T-cell (primary cell): ENCODE results near the gene RAB14. TPM values are rescaled to one million over a fixed set of nuclear protein-coding genes. Genes with fewer than 3 reads are reported as not detected.

ENCODE experiments used
- ATAC-seq, 4 experiments: fragments of 200-7000 bp in 3 of 4; fragments of 150-1000 bp in 1 of 4; cut with Tn5 transposase; replicated peaks in 1 of 4; 1 replicate in 3 of 4; 2 replicates in 1 of 4; pipeline ENCODE4 v1.10.0; 2021; ENCODE audit warnings: moderate library complexity in 3 of 4, mild to moderate bottlenecking in 2 of 4, moderate number of reproducible peaks in 1 of 4
- CTCF ChIA-PET, 2 donors: fragments of 300-600 bp; sonication (Branson Sonifier 250); formaldehyde crosslinking; loops; one replicate each; lab custom pipeline; 2022; ENCODE audit warnings: antibody characterized with exemption in 2 of 2; lab: Charles Lee
- POLR2A ChIA-PET, 2 donors: fragments of 300-600 bp; sonication (Branson Sonifier 250); formaldehyde crosslinking; loops; one replicate each; lab custom pipeline; 2022; ENCODE audit warnings: antibody characterized with exemption in 2 of 2; lab: Charles Lee
- DNase-seq, 35 experiments: peaks; one replicate each; pipeline versions ENCODE4 v3.0.0 to v3.0.0-alpha.2; 2013 to 2023
- H3K27ac ChIP-seq: one replicate; pipeline ENCODE4 v1.5.1; 2013; ENCODE audit warnings: low read length
- H3K27me3 ChIP-seq, 2 experiments: replicated peaks in 1 of 2; 1 replicate in 1 of 2; 2 replicates in 1 of 2; pipeline versions ENCODE4 v1.6.1 to v1.7.0; 2013; ENCODE audit warnings: low read length in 1 of 2, mixed read lengths in 1 of 2; ENCODE audit not compliant: control insufficient read depth in 2 of 2, insufficient read depth in 2 of 2; ENCODE audit errors: extremely low read depth in 1 of 2
- H3K36me3 ChIP-seq, 2 donors: 1 replicate in 1 of 2; 2 replicates in 1 of 2; pipeline versions ENCODE4 v1.6.1 to v1.7.0; 2013; ENCODE audit warnings: low read length in 1 of 2; ENCODE audit not compliant: control insufficient read depth in 2 of 2, insufficient read depth in 1 of 2; ENCODE audit errors: extremely low read depth in 1 of 2
- H3K4me1 ChIP-seq, 2 experiments: 1 replicate in 1 of 2; 2 replicates in 1 of 2; pipeline versions ENCODE4 v1.6.1 to v1.7.0; 2013; ENCODE audit warnings: low read length in 2 of 2, mixed read lengths in 1 of 2; ENCODE audit not compliant: insufficient read depth in 2 of 2, control insufficient read depth in 1 of 2; ENCODE audit errors: extremely low read depth in 1 of 2
- H3K4me3 ChIP-seq, 2 donors: 1 replicate in 1 of 2; 2 replicates in 1 of 2; pipeline versions ENCODE4 v1.5.1 to v1.7.0; 2013; ENCODE audit warnings: mild to moderate bottlenecking in 2 of 2, low read length in 1 of 2, moderate library complexity in 1 of 2; ENCODE audit not compliant: control insufficient read depth in 1 of 2; ENCODE audit errors: extremely low read depth in 1 of 2
- H3K9me3 ChIP-seq: 2 replicates; pipeline ENCODE4 v1.7.0; 2013
- H3K27ac Mint-ChIP-seq, 2 donors: one replicate each; pipeline ENCODE4 v1.8.0; 2020 to 2021; ENCODE audit warnings: mild to moderate bottlenecking in 2 of 2, mixed read lengths in 2 of 2
- H3K27me3 Mint-ChIP-seq, 2 donors: one replicate each; pipeline ENCODE4 v1.8.0; 2021 to 2022; ENCODE audit warnings: mixed read lengths in 2 of 2
- H3K36me3 Mint-ChIP-seq: one replicate; pipeline ENCODE4 v1.8.0; 2021; ENCODE audit warnings: mixed read lengths
- H3K4me1 Mint-ChIP-seq, 3 donors: one replicate each; pipeline ENCODE4 v1.8.0; 2020 to 2022; ENCODE audit warnings: mixed read lengths in 3 of 3, mild to moderate bottlenecking in 1 of 3
- H3K4me3 Mint-ChIP-seq, 3 donors: one replicate each; pipeline ENCODE4 v1.8.0; 2020 to 2022; ENCODE audit warnings: mild to moderate bottlenecking in 3 of 3, mixed read lengths in 3 of 3, moderate library complexity in 3 of 3
- H3K9me3 Mint-ChIP-seq, 3 donors: one replicate each; pipeline ENCODE4 v1.8.0; 2020 to 2022; ENCODE audit warnings: mixed read lengths in 3 of 3
- WGBS: methylation state at CpG from one replicate; pipeline ENCODE4 v1.1.5; 2013; ENCODE audit warnings: missing lambda C conversion rate; ENCODE audit not compliant: insufficient coverage; 5-methylcytosine and 5-hydroxymethylcytosine counted together
- total RNA-seq, 35 experiments: library from RNA in 6 of 35; stranded (reverse) in 6 of 35; fragments of 120-200 nt in 1 of 35; gene quantifications; one replicate each; pipeline versions ENCODE4 v1.2.1 to v1.2.4 and lab custom pipeline; 2013 to 2026

RAB14 gene
- total RNA-seq, 5 donors from 2014 or later (not counting 1 experiment from before 2014, with no cell fraction given): 42.4 to 56.6 (median 50.5) TPM

DNA sequence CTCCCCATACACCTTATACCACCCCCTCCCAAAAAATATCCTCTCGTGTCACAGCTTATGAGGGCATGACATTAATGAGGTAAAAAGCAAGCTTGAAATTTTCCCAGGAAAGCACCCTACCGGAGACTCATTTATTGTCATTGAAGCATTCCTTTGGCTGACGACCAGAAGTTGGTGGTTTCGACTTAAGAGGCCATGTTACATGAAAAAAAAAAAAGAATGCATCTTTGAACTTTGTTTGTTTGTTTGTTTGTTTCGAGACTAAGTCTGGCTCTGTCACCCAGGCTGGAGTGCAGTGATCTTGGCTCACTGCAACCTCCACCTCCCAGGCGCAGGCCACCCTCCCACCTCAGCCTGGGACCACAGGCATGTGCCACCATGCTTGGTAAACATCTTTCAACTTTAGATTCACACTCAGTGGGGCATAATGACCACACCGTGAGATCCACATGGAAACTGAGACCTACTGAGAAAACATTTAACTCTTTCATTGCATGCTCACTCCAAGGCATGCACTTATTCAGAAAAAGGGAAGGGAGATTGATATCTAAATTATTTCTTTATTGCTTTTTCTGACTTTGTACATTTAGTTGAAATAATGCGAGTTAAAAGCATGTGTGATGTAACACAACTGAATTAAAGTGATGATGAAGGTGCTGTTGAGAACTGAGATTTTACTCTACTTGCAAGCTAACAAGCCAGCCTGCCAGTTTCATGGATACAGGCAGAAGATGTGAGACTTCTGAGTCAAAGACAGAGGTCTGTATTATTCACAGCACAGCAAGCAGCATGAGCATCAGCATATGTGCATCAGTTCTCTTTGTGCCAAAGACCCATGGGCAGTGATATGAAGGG is 5.1 kb upstream of the RAB14 start:
- no peaks in the 10 kb centered on the region for H3K9me3 ChIP-seq
- 100% methylated on average over 4 of the region's 8 CpGs for WGBS
- peaks cover 10 to 11% of the 10 kb centered on the region in 2 experiments for H3K4me1 ChIP-seq
- Mint-ChIP-seq H3K9me3 (no peaks in the 10 kb centered on the region), H3K36me3 (no peaks in the 10 kb centered on the region), H3K4me3 (no peak overlapping the region), H3K4me1 (peaks cover 19 to 36% (median 25%) of the 10 kb centered on the region in 3 donors), H3K27me3 (no peaks in the 10 kb centered on the region), H3K27ac (no peak overlapping the region)
- peaks cover 0 to 2% of the 10 kb centered on the region in 2 donors for H3K36me3 ChIP-seq
- no peaks in the 10 kb centered on the region for H3K27me3 ChIP-seq
- ChIA-PET POLR2A (no interaction called here), CTCF (no interaction called here)
- no peak for DNase-seq
- no peak overlapping the region for H3K27ac ChIP-seq
- H3K4me3 ChIP-seq: no peak overlapping the region
- ATAC-seq: no peak

DNA sequence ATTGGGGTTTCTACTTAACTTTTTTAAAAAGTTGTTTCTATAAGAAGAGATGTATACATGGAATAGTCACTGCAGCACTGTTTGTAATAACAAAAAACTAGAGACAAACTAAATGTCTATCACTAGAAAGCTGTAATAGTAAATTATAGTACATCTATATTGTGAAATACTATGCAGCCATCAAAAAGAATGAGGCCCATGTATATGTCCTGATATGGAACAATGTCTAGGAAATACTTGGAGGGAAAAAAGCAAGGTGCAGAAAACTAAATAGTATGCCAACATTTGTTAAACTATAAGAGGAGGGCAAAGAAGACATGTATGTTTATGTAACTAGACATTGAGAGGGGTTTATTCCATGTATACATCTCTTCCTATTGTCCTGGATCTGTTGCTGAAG is 2.9 kb upstream of the RAB14 start:
- POLR2A ChIA-PET: no interaction called here

DNA sequence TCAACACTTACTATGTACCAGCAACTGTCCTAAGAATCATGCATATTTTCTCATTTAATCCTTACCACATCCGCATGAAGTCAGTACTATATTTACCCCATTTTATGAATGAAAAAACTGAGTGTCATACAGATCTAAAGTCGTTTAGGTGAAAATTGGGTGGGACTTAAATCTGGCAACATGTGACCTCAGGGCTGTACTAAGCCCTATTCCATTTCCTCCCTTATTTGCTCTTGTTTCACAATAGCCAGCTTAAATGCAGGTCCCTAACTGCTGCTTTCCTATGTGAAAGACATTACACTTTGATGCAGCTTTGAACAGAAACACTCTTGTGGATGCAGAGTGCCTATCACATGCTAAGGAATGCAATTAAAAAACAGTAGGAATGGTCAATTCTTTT is 2.5 kb upstream of the RAB14 start:
- no peak overlapping the region for H3K27ac Mint-ChIP-seq
- peaks cover 35 to 49% (median 40%) of the 10 kb centered on the region in 3 donors for H3K4me1 Mint-ChIP-seq
- no peak for ATAC-seq
- no peaks in the 10 kb centered on the region for H3K9me3 ChIP-seq
- H3K4me1 ChIP-seq: peaks cover 11 to 23% of the 10 kb centered on the region in 2 experiments
- no peaks in the 10 kb centered on the region for H3K36me3 Mint-ChIP-seq
- ChIA-PET POLR2A (no interaction called here), CTCF (no interaction called here)
- no peak overlapping the region for H3K4me3 ChIP-seq
- no peak overlapping the region for H3K27ac ChIP-seq
- H3K27me3 ChIP-seq: no peaks in the 10 kb centered on the region
- H3K36me3 ChIP-seq: no peaks in the 10 kb centered on the region
- no CpG with 5 or more reads among the region's 2 CpGs for WGBS
- H3K9me3 Mint-ChIP-seq: no peaks in the 10 kb centered on the region
- H3K27me3 Mint-ChIP-seq: no peaks in the 10 kb centered on the region
- no peak for DNase-seq
- no peak overlapping the region for H3K4me3 Mint-ChIP-seq

More for the DNA sequence above, 2.9 kb upstream of the RAB14 start:
- H3K9me3 ChIP-seq: no peaks in the 10 kb centered on the region
- DNase-seq (no peak), ATAC-seq (no peak)
- Mint-ChIP-seq H3K36me3 (no peaks in the 10 kb centered on the region), H3K9me3 (no peaks in the 10 kb centered on the region), H3K27me3 (no peaks in the 10 kb centered on the region), H3K27ac (no peak overlapping the region), H3K4me1 (peaks cover 30 to 45% (median 35%) of the 10 kb centered on the region in 3 donors), H3K4me3 (no peak overlapping the region)
- H3K36me3 ChIP-seq: no peaks in the 10 kb centered on the region
- H3K4me1 ChIP-seq: peaks cover 11 to 18% of the 10 kb centered on the region in 2 experiments
- no peaks in the 10 kb centered on the region for H3K27me3 ChIP-seq
- CTCF ChIA-PET: no interaction called here
- H3K4me3 ChIP-seq: no peak overlapping the region
- H3K27ac ChIP-seq: no peak overlapping the region

DNA sequence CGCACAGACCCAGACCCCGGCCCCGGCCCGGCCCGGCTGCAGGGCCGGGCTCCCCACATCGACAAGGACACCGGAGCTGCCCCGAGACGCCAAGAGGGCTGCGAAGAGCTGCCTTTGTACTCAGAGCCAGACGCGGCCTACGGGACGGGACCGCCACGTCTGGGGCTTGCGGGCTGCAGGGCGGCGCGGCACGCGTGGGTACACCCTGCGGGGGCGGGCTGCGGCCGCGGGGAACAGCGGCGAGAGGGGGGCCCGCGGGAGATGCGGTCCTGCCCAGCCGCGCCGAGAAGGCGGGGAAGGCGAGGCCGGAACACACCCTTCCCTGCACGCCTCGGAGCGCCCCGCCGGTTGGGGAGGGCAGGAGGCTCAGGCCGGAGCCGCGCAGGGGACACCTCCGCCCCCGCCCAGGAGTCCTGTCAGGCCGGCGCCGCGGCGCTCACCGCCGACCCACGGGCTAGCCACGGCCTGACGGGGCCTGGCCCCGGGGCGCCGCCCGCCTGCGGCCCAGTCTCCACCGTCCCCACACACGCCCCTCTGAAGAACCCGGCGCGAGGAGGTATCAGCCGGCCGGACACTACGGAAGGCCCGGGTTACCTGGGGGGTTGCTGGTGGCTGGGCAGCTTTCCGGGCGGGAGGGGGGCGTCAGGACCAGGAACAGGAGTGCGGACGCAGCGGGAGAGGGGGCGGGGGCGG is 478 bp downstream of the RAB14 start:
- ChIA-PET POLR2A (interaction anchor here (0.7 to 1.7 kb wide), 4 partner anchors 11 to 80 kb away, joined by 3 to 8 read pairs (median 5); no protein-coding TSS in a partner anchor), CTCF (interaction anchor here (0.6 to 1.5 kb wide), 9 partner anchors 13 to 220 kb away, joined by 3 to 11 read pairs (median 4); no protein-coding TSS in a partner anchor)
- H3K36me3 ChIP-seq: no peaks in the 10 kb centered on the region
- ATAC-seq (peak; percentile 15 to 53 (median 45)), DNase-seq (peak in 34 of 35 experiments; percentile 6 to 61 (median 26))
- Mint-ChIP-seq H3K27ac (peak overlapping the region; percentile 92 to 95), H3K36me3 (peaks cover 3% of the 10 kb centered on the region), H3K4me1 (peaks cover 48 to 54% (median 52%) of the 10 kb centered on the region in 3 donors), H3K4me3 (peak overlapping the region; percentile 88 to 95 (median 94)), H3K27me3 (no peaks in the 10 kb centered on the region), H3K9me3 (no peaks in the 10 kb centered on the region)
- H3K4me1 ChIP-seq: peaks cover 9 to 34% of the 10 kb centered on the region in 2 experiments
- peak overlapping the region; percentile 81 to 87 for H3K4me3 ChIP-seq
- under 1% methylated on average over 75 of the region's 81 CpGs for WGBS
- no peaks in the 10 kb centered on the region for H3K27me3 ChIP-seq
- peak overlapping the region; percentile 73 for H3K27ac ChIP-seq
- no peaks in the 10 kb centered on the region for H3K9me3 ChIP-seq

DNA sequence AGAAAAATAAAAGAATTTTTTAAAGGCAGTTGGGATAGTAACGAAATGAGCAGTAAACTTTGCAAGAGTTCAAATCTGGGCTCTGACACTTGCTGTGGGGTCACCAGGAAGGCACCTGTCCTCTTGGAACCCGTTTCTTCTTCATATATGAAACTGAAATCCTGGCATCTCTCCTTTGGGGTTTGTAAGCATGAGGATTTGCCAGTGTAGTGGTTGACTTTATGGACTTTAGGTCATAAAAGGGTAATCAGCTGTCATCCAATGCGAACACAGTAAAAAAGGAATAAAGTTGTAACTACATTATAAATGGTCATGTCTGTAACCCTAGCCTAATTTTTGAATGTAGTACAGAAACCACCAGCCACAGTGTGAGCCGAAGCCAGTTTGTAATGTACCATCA is 1.3 kb downstream of the RAB14 start:
- H3K4me3 ChIP-seq: peak overlapping the region; percentile 81 to 87
- 0% methylated on average over 1 of the region's 4 CpGs for WGBS
- H3K36me3 Mint-ChIP-seq: peaks cover 3% of the 10 kb centered on the region
- peak overlapping the region; percentile 88 to 95 (median 94) for H3K4me3 Mint-ChIP-seq
- ATAC-seq: no peak
- no peak overlapping the region for H3K27ac ChIP-seq
- peaks cover 56 to 62% (median 60%) of the 10 kb centered on the region in 3 donors for H3K4me1 Mint-ChIP-seq
- H3K36me3 ChIP-seq: no peaks in the 10 kb centered on the region
- DNase-seq: no peak
- H3K27ac Mint-ChIP-seq: peak overlapping the region; percentile 89 to 90
- H3K27me3 ChIP-seq: no peaks in the 10 kb centered on the region
- H3K27me3 Mint-ChIP-seq: no peaks in the 10 kb centered on the region
- no peaks in the 10 kb centered on the region for H3K9me3 ChIP-seq
- H3K4me1 ChIP-seq: peaks cover 9 to 34% of the 10 kb centered on the region in 2 experiments
- ChIA-PET CTCF (interaction anchor here in 1 of 2 donors (1.1 kb wide), 3 partner anchors 16 to 31 kb away, joined by 3 to 4 read pairs (median 3); no protein-coding TSS in a partner anchor), POLR2A (interaction anchor here (0.5 to 2.0 kb wide), 4 partner anchors 12 to 619 kb away, joined by 3 to 9 read pairs (median 6); no protein-coding TSS in a partner anchor)
- no peaks in the 10 kb centered on the region for H3K9me3 Mint-ChIP-seq

DNA sequence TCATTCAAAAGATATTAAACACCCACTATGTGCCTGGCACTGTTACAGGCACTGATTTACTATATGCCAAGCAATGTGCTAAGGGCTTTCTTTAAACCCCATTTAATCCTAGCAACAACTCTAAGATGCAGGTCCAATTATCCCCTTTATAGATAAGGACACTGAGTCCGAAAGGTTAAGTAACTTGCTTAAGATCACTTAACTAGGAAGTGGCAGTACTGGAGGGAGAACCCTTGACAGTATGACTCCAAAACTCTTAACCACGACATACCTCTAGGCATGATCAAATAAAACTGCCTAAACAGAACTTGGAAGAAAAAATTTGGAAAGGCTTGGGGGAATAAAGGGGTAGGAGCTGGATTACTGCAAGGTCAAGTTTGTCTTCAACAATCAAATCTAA is 1.7 kb downstream of the RAB14 start:
- CTCF ChIA-PET: interaction anchor here in 1 of 2 donors (1.0 to 1.2 kb wide), 4 partner anchors 13 to 79 kb away, joined by 3 to 8 read pairs (median 4); no protein-coding TSS in a partner anchor
- ATAC-seq: no peak
- POLR2A ChIA-PET: interaction anchor here in 1 of 2 donors (0.5 to 2.0 kb wide), 4 partner anchors 10 to 619 kb away, joined by 3 to 9 read pairs (median 6); no protein-coding TSS in a partner anchor
- Histone ChIP-seq H3K27ac (no peak overlapping the region), H3K27me3 (no peaks in the 10 kb centered on the region), H3K36me3 (no peaks in the 10 kb centered on the region), H3K4me1 (peaks cover 9 to 35% of the 10 kb centered on the region in 2 experiments), H3K4me3 (peak overlapping the region; percentile 81 to 87), H3K9me3 (no peaks in the 10 kb centered on the region)
- H3K9me3 Mint-ChIP-seq: no peaks in the 10 kb centered on the region
- peak overlapping the region; percentile 60 to 89 for H3K27ac Mint-ChIP-seq
- no CpG with 5 or more reads among the region's 2 CpGs for WGBS
- H3K4me1 Mint-ChIP-seq: peaks cover 60 to 67% (median 65%) of the 10 kb centered on the region in 3 donors
- peaks cover 3% of the 10 kb centered on the region for H3K36me3 Mint-ChIP-seq
- no peaks in the 10 kb centered on the region for H3K27me3 Mint-ChIP-seq
- peak overlapping the region; percentile 88 to 95 (median 94) for H3K4me3 Mint-ChIP-seq
- DNase-seq: no peak
